ENCODE results near the gene MUC6.

The MUC6 gene

DNA sequence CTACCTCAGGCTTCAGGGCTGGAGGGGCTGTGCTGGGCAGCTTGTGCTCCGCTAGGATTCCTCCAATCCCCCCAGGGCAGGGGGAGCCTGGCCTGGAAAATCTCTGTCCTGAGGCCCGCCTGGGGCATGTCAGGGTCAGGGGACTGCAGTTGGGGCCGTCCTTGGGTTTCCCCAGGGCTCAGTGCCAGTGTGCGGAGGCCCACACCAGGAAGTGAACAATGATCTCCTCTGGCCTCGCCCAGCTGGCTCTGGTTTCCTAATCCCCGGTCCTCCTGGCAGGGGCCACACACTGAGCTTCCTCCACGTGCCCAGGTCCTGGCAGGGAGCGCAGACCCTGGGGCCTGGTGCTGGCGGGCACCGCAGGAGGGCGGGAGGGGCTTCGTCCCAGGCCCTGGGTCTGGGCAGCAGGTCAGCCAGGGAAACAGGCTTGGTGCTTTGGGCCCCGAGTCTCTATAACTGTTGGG is 36.8 kb upstream of the MUC6 start:
- DNase-seq, result no peak

DNA sequence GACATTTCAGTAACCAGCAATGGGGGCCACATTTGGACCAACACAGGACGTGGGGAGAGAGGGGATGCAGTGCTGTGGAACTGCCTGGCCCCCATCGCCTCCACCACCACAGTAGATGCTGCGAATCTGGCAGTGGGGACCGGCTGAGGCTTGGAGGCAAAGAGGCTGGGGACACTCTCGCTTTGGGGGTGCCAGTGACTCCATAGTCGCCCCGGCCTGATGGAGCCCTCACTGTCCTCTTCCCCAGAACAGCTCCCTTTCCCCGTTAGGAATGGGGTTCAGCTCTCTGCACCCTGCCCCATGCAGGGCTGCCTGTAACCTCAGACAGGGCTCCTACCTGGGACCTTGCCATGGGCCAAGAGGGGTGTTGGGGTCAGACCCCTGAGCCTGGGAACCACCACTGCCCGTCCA is 36.3 kb upstream of the MUC6 start:
- DNase-seq, result no peak

- no peak for DNase-seq
Measured at GRCh38 chr11:1072116-1072820, 35.8 kb upstream of the MUC6 start.

GRCh38 chr11:1071571-1072115 is 35.1 kb upstream of the MUC6 start:
- DNase-seq, result no peak

- DNase-seq, result no peak
Measured at GRCh38 chr11:1070594-1071462, 34.3 kb upstream of the MUC6 start.

GRCh38 chr11:1069740-1070139 is 33.2 kb upstream of the MUC6 start:
- no peak for DNase-seq

DNA sequence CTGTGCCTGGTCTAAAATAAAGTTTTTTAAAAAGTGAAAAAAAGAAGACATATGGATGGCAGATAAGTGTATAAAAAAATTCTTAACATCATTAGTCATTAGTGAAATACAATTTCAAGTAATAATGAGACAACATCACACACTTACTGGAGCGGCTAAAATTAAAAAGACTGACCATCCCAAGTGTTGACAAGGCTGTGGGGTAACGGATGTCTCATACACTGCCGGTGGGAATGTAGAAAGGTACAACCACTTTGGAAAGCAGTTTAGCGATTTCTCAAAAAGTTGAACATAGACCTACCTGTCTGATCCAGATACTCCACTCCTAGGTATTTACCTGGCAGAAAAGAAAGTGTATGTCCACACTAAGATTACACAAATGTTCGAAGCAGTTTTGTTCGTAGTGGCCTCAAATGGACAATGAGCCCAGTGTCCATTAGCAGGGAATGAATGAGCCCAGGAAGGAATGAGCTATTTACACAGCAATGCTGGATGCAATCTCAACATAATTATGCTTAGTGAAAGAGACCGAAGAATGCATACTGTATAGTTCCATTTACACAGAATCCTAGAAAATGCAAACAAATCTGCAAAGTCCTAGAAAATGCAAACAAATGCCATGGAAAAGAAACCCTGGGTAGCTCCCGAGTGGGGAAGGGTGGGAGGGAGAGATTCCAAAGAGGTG is 31.4 kb upstream of the MUC6 start:
- DNase-seq, result no peak

GRCh38 chr11:1064167-1064566 is 27.6 kb upstream of the MUC6 start:
- no peak for DNase-seq

GRCh38 chr11:1062075-1062820 is 25.7 kb upstream of the MUC6 start:
- no peak for DNase-seq

DNA sequence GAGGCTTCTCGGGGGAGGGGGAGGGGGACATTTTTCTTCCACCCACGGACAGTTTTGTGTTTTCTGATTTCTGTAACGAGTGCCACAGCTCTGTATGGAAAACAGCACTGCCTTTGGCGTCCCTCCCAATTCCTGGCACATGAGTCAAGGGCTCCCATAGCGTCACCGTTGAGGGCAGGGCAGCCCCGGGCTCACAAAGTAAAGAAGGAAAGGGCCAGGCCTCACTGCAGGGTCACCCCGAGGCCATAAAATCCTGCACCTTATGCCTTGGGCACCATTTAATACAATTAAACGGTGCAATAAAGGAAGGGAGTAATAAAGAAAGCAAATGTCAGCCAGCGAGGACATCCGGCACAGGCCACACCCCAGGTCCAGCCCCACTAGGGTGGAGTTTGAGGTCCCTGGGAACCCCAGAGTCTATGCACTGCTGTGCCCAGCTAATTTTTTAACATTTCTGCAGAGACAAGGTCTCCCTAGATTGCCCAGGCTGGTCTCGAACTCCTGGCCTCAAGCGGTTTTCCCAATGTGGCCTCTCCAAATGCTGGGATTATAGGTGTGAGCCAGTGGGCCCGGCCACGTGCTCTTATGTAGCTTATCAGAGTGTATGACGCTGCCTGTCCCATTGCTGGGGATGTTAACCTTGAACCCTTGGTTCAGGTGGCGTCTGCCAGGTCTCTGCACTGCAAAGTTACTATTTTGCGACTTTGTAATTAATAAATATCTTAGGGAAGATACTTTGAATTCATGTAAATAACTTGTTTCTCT is 24.5 kb upstream of the MUC6 start:
- no peak for DNase-seq

GRCh38 chr11:1060410-1060809 is 23.9 kb upstream of the MUC6 start:
- DNase-seq, result no peak

GRCh38 chr11:1059759-1060158 is 23.2 kb upstream of the MUC6 start:
- no peak for DNase-seq

DNA sequence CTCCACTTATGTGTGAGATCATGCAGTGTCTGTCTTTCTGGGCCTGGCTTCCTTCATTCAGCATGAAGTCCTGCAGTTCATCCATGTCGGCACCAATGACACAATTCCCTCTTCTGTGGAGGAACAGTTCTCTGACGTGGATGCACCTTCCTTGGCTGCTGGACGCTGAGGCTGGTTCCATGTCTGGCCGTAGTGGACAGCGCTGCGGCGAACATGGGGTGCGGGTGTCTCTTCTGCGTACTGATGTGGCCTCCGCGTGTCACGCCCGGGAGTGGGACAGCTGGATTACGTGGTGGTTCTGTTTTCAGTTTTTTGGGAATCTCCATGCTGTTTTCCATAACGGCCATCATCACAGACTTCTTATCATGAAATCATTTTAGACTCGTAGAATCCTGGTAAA is 21.3 kb upstream of the MUC6 start:
- DNase-seq, result no peak

DNA sequence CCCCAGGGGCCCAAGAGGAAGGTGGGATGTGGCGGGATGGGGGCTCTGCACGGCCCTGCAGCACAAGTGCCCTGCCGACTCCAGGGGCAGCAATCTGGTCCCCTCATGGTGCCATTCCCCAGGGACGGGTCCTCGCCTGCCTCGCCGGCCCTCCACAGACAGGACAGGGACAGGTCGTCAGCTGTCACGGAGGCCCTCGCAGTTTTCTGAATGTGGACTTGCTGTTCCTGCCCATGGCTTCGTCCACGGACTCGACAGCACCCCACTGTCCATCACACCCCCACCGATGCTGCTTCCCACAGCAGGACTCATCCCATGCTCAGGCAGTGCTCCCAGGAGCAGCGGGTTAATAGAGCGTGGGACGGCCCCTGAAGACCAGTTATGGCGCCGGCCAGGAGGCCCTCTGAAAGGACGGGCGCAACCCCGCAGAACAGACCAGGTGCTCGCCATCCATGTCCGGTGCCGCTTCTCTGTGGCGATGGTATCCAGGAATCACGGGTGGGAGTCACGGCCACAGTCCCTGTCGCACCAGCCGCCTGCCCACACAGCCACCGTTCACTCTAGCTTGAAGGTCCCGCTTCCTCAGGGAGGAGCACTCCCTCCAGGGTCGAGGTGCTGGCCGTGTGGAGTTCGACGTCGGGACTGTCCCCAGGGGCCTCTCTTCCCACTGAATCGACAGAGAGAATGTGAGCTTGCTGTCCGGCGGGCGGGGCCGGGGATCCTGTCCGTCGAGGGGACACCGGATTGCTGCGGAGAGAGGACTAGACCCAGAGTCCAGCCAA is 19.7 kb upstream of the MUC6 start:
- DNase-seq, result peak; percentile 6

DNA sequence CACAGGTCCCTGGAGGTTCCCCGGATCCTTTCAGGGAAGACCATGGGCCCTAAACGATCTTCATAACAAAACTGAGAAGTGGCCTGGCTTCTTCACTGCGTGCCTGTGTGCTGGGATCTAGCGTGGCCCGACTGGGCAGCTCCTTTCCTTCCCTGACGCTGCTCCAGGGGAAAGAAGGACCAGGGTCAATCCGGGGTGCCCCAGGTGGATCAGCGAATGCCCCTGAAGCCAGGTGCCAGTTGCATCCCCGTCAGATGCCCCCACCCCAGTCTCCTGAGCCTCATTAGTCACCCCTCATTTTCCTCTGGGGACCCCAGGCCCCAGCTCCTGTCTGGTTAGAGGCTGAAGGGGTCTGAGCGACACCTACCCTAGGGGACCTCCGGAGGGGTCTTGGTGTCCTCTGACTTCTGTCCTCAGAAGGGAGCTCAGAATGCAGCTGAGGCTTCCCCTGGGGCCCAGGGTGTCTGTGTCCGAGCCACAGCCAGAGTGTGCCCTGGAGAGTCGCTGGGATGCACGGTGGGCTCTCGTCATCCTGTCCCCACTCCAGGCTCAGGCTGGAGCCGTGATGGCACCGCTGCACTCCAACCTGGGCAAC is 18.7 kb upstream of the MUC6 start:
- no peak for DNase-seq

GRCh38 chr11:1054143-1055108 is 17.9 kb upstream of the MUC6 start:
- DNase-seq, result peak; percentile 21

DNA sequence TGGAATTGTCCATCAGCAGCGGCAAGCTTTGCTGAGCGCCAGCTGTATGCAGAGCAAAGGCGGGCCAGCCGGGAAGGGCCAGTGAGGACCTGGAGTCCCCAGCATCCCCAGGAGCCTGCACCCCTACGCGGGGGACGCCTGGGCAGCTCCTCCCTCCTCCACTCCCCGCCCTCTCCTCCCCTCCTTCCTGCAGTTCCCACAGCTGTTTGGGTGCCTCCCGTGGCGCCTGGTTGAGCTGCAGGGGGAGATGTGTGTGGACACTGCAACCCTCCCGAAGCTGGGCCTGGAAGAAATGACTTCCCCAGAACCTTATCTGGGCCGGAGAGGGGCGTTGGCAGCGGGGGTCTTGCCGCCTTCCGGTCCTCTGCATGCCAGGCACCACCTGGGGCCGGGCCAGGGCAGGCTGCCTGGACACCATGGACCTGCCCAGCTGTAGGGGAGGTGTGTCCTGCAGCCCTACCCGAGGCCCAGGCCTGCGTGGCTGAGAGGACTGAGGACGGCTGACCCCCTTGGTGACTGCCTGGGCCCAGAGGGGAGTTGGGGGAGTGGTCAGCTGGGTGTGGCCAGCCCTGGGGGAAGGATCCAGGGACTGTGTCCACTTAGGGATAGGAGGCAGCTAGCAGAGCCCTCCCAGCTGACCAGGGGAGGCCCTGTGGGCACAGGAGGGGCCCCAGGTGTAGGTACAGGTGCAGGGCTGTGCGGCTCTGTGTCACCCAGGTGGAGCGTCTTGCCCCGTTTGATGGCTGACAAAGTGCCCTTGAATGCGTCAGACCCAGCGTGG is 16.8 kb upstream of the MUC6 start:
- DNase-seq, result peak; percentile 18

Measured in right kidney (tissue), 1 donor.